Muscle of leg (tissue), 11 donors: Measurements from ENCODE around the gene ALB. TPM values are rescaled to one million over a fixed set of nuclear protein-coding genes. Genes with fewer than 3 reads are reported as not detected.

Source experiments
- DNase-seq: peaks from one replicate; pipeline ENCODE4 v3.0.0; 2013
- H3K27ac ChIP-seq: one replicate; pipeline ENCODE4 v1.5.1; 2013; ENCODE audit warnings: mild to moderate bottlenecking, low read length, control low read depth
- H3K27me3 ChIP-seq: one replicate; pipeline ENCODE4 v1.6.1; 2013; ENCODE audit warnings: low read length; ENCODE audit not compliant: control insufficient read depth, insufficient read depth
- H3K36me3 ChIP-seq: one replicate; pipeline ENCODE4 v1.6.1; 2013; ENCODE audit warnings: low read length; ENCODE audit not compliant: control insufficient read depth, insufficient read depth
- H3K4me1 ChIP-seq: one replicate; pipeline ENCODE4 v1.6.1; 2013; ENCODE audit warnings: low read length; ENCODE audit not compliant: control insufficient read depth, insufficient read depth
- H3K4me3 ChIP-seq: one replicate; pipeline ENCODE4 v1.5.1; 2013; ENCODE audit warnings: low read length, control low read depth
- H3K9me3 ChIP-seq: replicated peaks from 2 replicates; pipeline ENCODE4 v1.6.1; 2013; ENCODE audit warnings: low read depth, low read length; ENCODE audit not compliant: control insufficient read depth
- WGBS: methylation state at CpG from one replicate; pipeline ENCODE4 v1.1.5; 2013; ENCODE audit warnings: missing lambda C conversion rate; ENCODE audit not compliant: insufficient coverage; 5-methylcytosine and 5-hydroxymethylcytosine counted together
- polyA plus RNA-seq, 8 donors: library from polyadenylated mRNA; unstranded; fragments of 120-200 nt; gene quantifications; one replicate each; pipeline versions ENCODE4 v1.2.1 to v1.2.3, GENCODE V29; 2013; ENCODE audit warnings: inconsistent platforms in 1 of 8, low replicate concordance in 1 of 8; ENCODE audit not compliant: insufficient read length in 8 of 8, insufficient read depth in 1 of 8
- total RNA-seq: library from RNA; stranded (reverse); fragments of 120-200 nt; gene quantifications from one replicate; pipeline ENCODE4 v1.2.4, GENCODE V29; 2013

Gene ALB
- total and polyA plus RNA-seq, 9 donors: 0.72 to 376 (median 1.8) TPM

- no peaks in the 10 kb centered on the region for H3K27me3 ChIP-seq
- H3K4me3 ChIP-seq: no peak overlapping the region
- no peak overlapping the region for H3K27ac ChIP-seq
- H3K9me3 ChIP-seq: no peaks in the 10 kb centered on the region
- no peak for DNase-seq
- WGBS: 86% methylated on average over 1 of the region's 4 CpGs
- no peaks in the 10 kb centered on the region for H3K36me3 ChIP-seq
- H3K4me1 ChIP-seq: no peaks in the 10 kb centered on the region
Observed at GRCh38 chr4:73460913-73461522, 56.9 kb downstream of the ALB start.

- Histone ChIP-seq H3K27me3 (no peaks in the 10 kb centered on the region), H3K4me3 (no peak overlapping the region), H3K27ac (no peak overlapping the region), H3K9me3 (no peaks in the 10 kb centered on the region), H3K4me1 (no peaks in the 10 kb centered on the region), H3K36me3 (no peaks in the 10 kb centered on the region)
- WGBS: no CpG with 5 or more reads among the region's 3 CpGs
- no peak for DNase-seq
Observed at GRCh38 chr4:73468170-73468569, 64.1 kb downstream of the ALB start.

- Histone ChIP-seq H3K27me3 (no peaks in the 10 kb centered on the region), H3K27ac (no peak overlapping the region), H3K9me3 (peaks cover 2% of the 10 kb centered on the region), H3K4me3 (no peak overlapping the region), H3K4me1 (no peaks in the 10 kb centered on the region), H3K36me3 (no peaks in the 10 kb centered on the region)
- DNase-seq: no peak
- no CpG with 5 or more reads among the region's 1 CpG for WGBS
Observed at GRCh38 chr4:73470728-73471127, 66.6 kb downstream of the ALB start.

Other genes starting within 250 kb of the ALB start
- 42.8 TPM for gene ANKRD17, start 145.5 kb upstream of the ALB start, total RNA-seq
- gene ANKRD17, start 145.5 kb upstream of the ALB start, polyA plus RNA-seq: 10 to 100 TPM; 38.9 to 49.6 (median 44.9) TPM
- 1.2 TPM for gene AFP, start 31.9 kb downstream of the ALB start, total RNA-seq
- gene AFP, start 31.9 kb downstream of the ALB start, polyA plus RNA-seq: 10 to 100 TPM in 3 of 8 donors, under 1 TPM in 5; 0.13 to 59.8 (median 0.47) TPM
- not detected for gene AFM, start 77.5 kb downstream of the ALB start, total RNA-seq
- under 1 TPM in 2 of 8 donors, not detected in 6; 0.10 to 0.12 TPM for gene AFM, start 77.5 kb downstream of the ALB start, polyA plus RNA-seq
- 0.04 TPM for gene RASSF6, start 216.1 kb downstream of the ALB start, total RNA-seq
- under 1 TPM in 5 of 8 donors, not detected in 3; 0.15 to 0.72 (median 0.37) TPM for gene RASSF6, start 216.1 kb downstream of the ALB start, polyA plus RNA-seq